Urinary bladder (tissue), 4 donors: ENCODE results near the gene PTPRN2. TPM values are rescaled to one million over a fixed set of nuclear protein-coding genes. Genes with fewer than 3 reads are reported as not detected.

Experiments
- DNase-seq: peaks from one replicate; pipeline ENCODE4 v3.0.0-alpha.2; 2015; ENCODE audit errors: extremely low spot score
- H3K27ac ChIP-seq: one replicate; pipeline ENCODE4 v1.5.1; 2013; ENCODE audit warnings: low read depth, mild to moderate bottlenecking, moderate library complexity
- H3K36me3 ChIP-seq: one replicate; pipeline ENCODE4 v1.6.1; 2013; ENCODE audit warnings: mild to moderate bottlenecking, moderate library complexity; ENCODE audit not compliant: insufficient read depth
- H3K4me1 ChIP-seq: one replicate; pipeline ENCODE4 v1.6.1; 2013; ENCODE audit warnings: mild to moderate bottlenecking, moderate library complexity; ENCODE audit not compliant: insufficient read depth
- H3K4me3 ChIP-seq: one replicate; pipeline ENCODE4 v1.5.1; 2013; ENCODE audit warnings: low read depth, low read length
- WGBS: extraction: QIAGEN DNeasy Blood & Tissue Kit; methylation state at CpG from one replicate; pipeline ENCODE4 v1.1.7; 2013; 5-methylcytosine and 5-hydroxymethylcytosine counted together
- polyA plus RNA-seq: library from polyadenylated mRNA; stranded (reverse); fragments of 200-250 nt; gene quantifications from one replicate; pipeline ENCODE4 v1.2.3, GENCODE V29; 2013
- total RNA-seq: library from RNA; depleted of rRNA; stranded (reverse); fragments of >200 nt; gene quantifications from one replicate; pipeline ENCODE4 v1.2.3, GENCODE V29; 2014
- donor health status: healthy with polysubstance abuse.
- donor health status: healthy.

The PTPRN2 gene
- total and polyA plus RNA-seq, 2 donors = 2.8 to 4.4 TPM

DNA sequence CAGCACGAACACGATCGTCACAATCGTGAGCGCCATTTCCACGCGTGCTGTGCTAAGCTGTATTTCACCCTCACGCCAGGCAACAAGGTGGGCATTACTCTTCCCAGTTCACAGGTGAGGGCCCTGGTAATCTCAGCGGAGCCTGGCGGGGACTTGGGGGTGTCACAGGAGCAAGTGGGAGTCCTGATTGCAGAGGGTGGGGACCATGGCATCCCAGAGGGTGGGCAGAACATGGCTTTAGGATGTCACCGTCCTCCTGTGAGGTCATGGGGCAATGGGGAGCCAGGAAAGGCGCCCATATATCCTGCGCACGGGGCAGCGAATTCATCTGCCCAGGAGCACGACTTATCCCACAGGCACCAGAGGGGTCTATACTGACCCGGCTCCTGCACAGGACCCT, 761.1 kb downstream of the PTPRN2 start:
- H3K4me3 ChIP-seq = no peak overlapping the region
- H3K36me3 ChIP-seq = no peaks in the 10 kb centered on the region
- 96% methylated on average over 17 of the region's 17 CpGs for WGBS
- H3K27ac ChIP-seq = no peak overlapping the region
- H3K4me1 ChIP-seq = no peaks in the 10 kb centered on the region
- no peak for DNase-seq

- Histone ChIP-seq H3K27ac (no peak overlapping the region), H3K4me3 (no peak overlapping the region), H3K4me1 (no peaks in the 10 kb centered on the region), H3K36me3 (no peaks in the 10 kb centered on the region)
- 69% methylated on average over 6 of the region's 6 CpGs for WGBS
- no peak for DNase-seq
Measured at GRCh38 chr7:157825325-157825724, 762.3 kb downstream of the PTPRN2 start.

DNA sequence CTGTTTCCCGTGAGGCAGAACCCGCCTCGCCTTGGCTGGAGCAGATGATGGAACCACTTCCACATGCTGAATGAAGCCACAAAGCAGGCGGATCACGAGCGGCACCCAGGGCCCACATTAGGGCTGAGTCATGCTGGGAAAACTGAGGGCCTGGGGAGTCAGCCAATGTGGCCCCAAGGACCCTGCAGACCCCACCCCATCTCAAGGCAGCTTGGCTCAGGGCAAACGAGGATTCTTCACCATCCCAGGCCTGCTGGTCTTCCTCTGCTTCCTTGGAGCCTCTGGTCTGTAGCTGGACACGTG, 762.9 kb downstream of the PTPRN2 start:
- no peak overlapping the region for H3K27ac ChIP-seq
- H3K36me3 ChIP-seq = no peaks in the 10 kb centered on the region
- H3K4me3 ChIP-seq = no peak overlapping the region
- H3K4me1 ChIP-seq = no peaks in the 10 kb centered on the region
- no peak for DNase-seq
- WGBS = 86% methylated on average over 8 of the region's 8 CpGs

- Histone ChIP-seq H3K27ac (no peak overlapping the region), H3K36me3 (no peaks in the 10 kb centered on the region), H3K4me1 (no peaks in the 10 kb centered on the region), H3K4me3 (no peak overlapping the region)
- DNase-seq = no peak
- WGBS = 85% methylated on average over 18 of the region's 18 CpGs
Measured at GRCh38 chr7:157824011-157824818, 763.4 kb downstream of the PTPRN2 start.

DNA sequence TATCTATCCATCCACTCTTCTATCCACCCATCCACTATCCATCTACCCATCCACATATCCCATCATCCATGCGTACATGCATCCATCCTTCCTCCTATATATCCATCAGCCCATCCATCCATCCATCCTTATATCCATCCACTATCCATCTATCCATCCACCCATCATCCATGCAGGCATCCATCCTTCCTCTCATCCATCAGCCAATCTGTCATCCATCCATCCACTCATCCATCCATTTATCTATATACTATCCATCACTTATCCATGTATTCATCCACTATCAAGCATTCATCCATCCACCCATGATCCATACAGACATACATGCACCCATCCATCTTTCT, 765.0 kb downstream of the PTPRN2 start:
- WGBS = 91% methylated on average over 1 of the region's 1 CpG
- no peaks in the 10 kb centered on the region for H3K36me3 ChIP-seq
- no peak overlapping the region for H3K4me3 ChIP-seq
- H3K4me1 ChIP-seq = no peaks in the 10 kb centered on the region
- no peak overlapping the region for H3K27ac ChIP-seq
- no peak for DNase-seq

- WGBS = 81% methylated on average over 3 of the region's 3 CpGs
- no peak for DNase-seq
- Histone ChIP-seq H3K4me1 (no peaks in the 10 kb centered on the region), H3K4me3 (no peak overlapping the region), H3K27ac (no peak overlapping the region), H3K36me3 (no peaks in the 10 kb centered on the region)
Measured at GRCh38 chr7:157821959-157822687, 765.5 kb downstream of the PTPRN2 start.

- Histone ChIP-seq H3K36me3 (no peaks in the 10 kb centered on the region), H3K4me1 (no peaks in the 10 kb centered on the region), H3K27ac (no peak overlapping the region), H3K4me3 (no peak overlapping the region)
- no peak for DNase-seq
- 72% methylated on average over 4 of the region's 4 CpGs for WGBS
Measured at GRCh38 chr7:157820796-157821195, 766.8 kb downstream of the PTPRN2 start.

- no peak for DNase-seq
- WGBS = 86% methylated on average over 21 of the region's 21 CpGs
- no peaks in the 10 kb centered on the region for H3K4me1 ChIP-seq
Measured at GRCh38 chr7:157819455-157819807, 768.2 kb downstream of the PTPRN2 start.

GRCh38 chr7:157818701-157819454, 768.7 kb downstream of the PTPRN2 start:
- no peaks in the 10 kb centered on the region for H3K4me1 ChIP-seq
- H3K4me3 ChIP-seq = no peak overlapping the region
- no peak overlapping the region for H3K27ac ChIP-seq
- 82% methylated on average over 20 of the region's 20 CpGs for WGBS
- no peak for DNase-seq
- no peaks in the 10 kb centered on the region for H3K36me3 ChIP-seq

More at GRCh38 chr7:157819455-157819807, 768.2 kb downstream of the PTPRN2 start:
- Histone ChIP-seq H3K36me3 (no peaks in the 10 kb centered on the region), H3K4me3 (no peak overlapping the region), H3K27ac (no peak overlapping the region)

GRCh38 chr7:157817944-157818700, 769.5 kb downstream of the PTPRN2 start:
- DNase-seq = no peak
- no peaks in the 10 kb centered on the region for H3K36me3 ChIP-seq
- WGBS = 81% methylated on average over 13 of the region's 13 CpGs
- no peak overlapping the region for H3K4me3 ChIP-seq
- H3K27ac ChIP-seq = no peak overlapping the region
- H3K4me1 ChIP-seq = no peaks in the 10 kb centered on the region

DNA sequence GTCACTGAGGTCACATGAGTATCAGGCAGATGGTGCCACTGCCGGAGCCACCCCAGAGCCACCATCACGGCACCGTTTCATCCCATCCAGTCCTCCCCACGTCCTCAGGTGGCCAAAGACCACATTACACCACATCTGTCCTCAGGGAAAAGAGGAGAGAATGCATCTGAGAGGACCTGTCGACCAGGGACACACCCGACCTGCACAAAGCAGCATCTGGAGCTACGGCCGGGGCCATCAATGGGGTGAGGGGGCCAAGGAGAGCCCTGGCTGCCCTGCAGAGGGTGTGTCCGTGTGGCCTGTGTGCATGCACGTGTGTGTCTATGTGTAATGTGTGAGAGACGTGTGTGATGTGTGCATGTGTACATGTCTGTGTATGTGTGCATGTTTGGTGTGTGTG, 770.2 kb downstream of the PTPRN2 start:
- 72% methylated on average over 11 of the region's 11 CpGs for WGBS
- no peaks in the 10 kb centered on the region for H3K4me1 ChIP-seq

DNA sequence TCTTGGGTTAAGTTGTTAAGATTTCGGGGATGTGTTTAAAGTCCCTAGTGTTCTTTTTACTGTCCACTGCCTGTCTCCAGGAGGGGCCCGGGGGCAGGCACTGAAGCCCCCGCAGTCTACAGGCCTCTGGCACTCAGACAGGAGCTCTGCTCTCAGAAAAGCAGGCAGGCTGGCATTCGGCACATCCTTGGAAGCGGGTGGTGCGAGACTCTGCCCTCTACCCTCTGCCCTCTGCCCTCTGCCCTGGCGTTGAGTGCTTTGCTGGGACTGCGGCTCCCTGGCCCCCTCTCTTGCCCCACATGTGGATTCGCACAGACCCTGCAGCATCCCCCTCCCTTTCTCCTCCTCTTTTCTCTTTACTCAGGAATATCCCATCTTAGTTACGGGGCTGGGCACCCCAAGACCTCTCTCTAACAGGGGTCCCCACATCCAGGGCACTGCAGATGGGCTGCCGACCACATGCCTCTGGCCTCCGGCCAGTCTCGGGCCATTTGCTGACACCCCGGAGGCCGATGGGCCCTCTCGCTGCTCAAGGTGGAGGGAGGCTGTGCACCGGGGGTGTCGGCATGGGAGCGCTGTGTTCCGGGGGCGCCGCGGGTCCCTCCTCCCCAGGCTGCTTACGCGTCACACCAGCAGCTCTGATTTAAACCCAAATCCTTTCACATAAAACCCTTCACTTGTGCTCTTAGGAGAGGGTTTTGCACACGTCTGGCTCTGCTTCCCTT, 770.9 kb downstream of the PTPRN2 start:
- Histone ChIP-seq H3K4me1 (no peaks in the 10 kb centered on the region), H3K36me3 (no peaks in the 10 kb centered on the region), H3K4me3 (no peak overlapping the region), H3K27ac (no peak overlapping the region)
- no peak for DNase-seq
- WGBS = 84% methylated on average over 26 of the region's 26 CpGs

More for the DNA sequence above, 770.2 kb downstream of the PTPRN2 start:
- Histone ChIP-seq H3K4me3 (no peak overlapping the region), H3K36me3 (no peaks in the 10 kb centered on the region), H3K27ac (no peak overlapping the region)
- no peak for DNase-seq

DNA sequence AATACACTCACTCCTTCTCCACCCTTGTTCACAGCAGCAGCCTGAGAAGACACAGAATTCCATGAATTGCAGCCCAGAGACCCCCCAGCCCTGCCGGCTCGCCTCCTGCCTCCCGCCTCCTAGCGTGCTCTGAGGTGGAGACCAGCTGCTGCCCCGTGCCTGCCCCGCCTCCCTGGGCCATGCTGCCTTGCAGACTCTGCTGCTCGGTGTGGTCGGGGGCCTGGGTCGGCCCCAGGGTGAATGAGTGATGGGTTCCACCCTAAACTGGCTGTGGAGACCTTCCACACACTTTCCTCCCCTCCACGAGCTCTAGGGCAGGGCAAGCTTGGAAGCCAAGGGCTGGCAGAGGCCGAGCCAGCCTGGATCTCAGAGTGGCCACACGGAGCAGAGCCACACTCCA, 771.5 kb downstream of the PTPRN2 start:
- no peak overlapping the region for H3K4me3 ChIP-seq
- H3K4me1 ChIP-seq = no peaks in the 10 kb centered on the region
- no peak overlapping the region for H3K27ac ChIP-seq
- no peaks in the 10 kb centered on the region for H3K36me3 ChIP-seq
- WGBS = 45% methylated on average over 12 of the region's 12 CpGs
- no peak for DNase-seq
